CD4-positive, CD25-positive, alpha-beta regulatory T cell (primary cell): Measurements from ENCODE around the gene UCK1. TPM values are rescaled to one million over a fixed set of nuclear protein-coding genes. Genes with fewer than 3 reads are reported as not detected.
A peak's percentile ranks its signal among the peaks of the same experiment; 100 is the strongest.

Experiments
- ATAC-seq, 2 donors: fragments of 150-1000 bp; cut with Tn5 transposase; one replicate each; pipeline ENCODE4 v1.10.0; 2021; ENCODE audit warnings: low read depth in 2 of 2, moderate number of reproducible peaks in 2 of 2, moderate library complexity in 1 of 2
- DNase-seq, 3 donors: peaks; one replicate each; pipeline versions ENCODE4 v3.0.0 to v3.0.0-alpha.2; 2012 to 2022; ENCODE audit warnings: mixed read lengths in 1 of 3
- H3K27ac ChIP-seq: one replicate; pipeline ENCODE4 v1.7.0; 2013; ENCODE audit warnings: mild to moderate bottlenecking, low read length; ENCODE audit not compliant: insufficient read depth, poor library complexity, severe bottlenecking
- H3K27me3 ChIP-seq: one replicate; pipeline ENCODE4 v1.7.0; 2013; ENCODE audit warnings: low read length; ENCODE audit not compliant: control insufficient read depth, insufficient read depth
- H3K36me3 ChIP-seq: one replicate; pipeline ENCODE4 v1.7.0; 2013; ENCODE audit warnings: mild to moderate bottlenecking, low read length, moderate library complexity; ENCODE audit not compliant: control insufficient read depth, insufficient read depth
- H3K4me1 ChIP-seq: 2 replicates; pipeline ENCODE4 v1.7.0; 2013; ENCODE audit warnings: mild to moderate bottlenecking, low read length; ENCODE audit not compliant: insufficient read depth, control insufficient read depth, poor library complexity, severe bottlenecking
- H3K4me3 ChIP-seq: one replicate; pipeline ENCODE4 v1.7.0; 2013; ENCODE audit warnings: low read depth, mild to moderate bottlenecking, low read length, moderate library complexity
- H3K9me3 ChIP-seq, 2 experiments: 1 replicate in 1 of 2; 2 replicates in 1 of 2; pipeline ENCODE4 v1.7.0; 2013; ENCODE audit warnings: low read length in 2 of 2, mild to moderate bottlenecking in 1 of 2, moderate library complexity in 1 of 2; ENCODE audit not compliant: control insufficient read depth in 2 of 2
- H3K27ac Mint-ChIP-seq, 3 donors: one replicate each; pipeline ENCODE4 v1.8.0; 2020 to 2022; ENCODE audit warnings: mild to moderate bottlenecking in 3 of 3, mixed read lengths in 3 of 3, moderate library complexity in 2 of 3
- H3K27me3 Mint-ChIP-seq: one replicate; pipeline ENCODE4 v1.8.0; 2022; ENCODE audit warnings: mild to moderate bottlenecking, mixed read lengths
- H3K36me3 Mint-ChIP-seq: one replicate; pipeline ENCODE4 v1.8.0; 2020; ENCODE audit warnings: mixed read lengths
- H3K4me1 Mint-ChIP-seq, 4 donors: one replicate each; pipeline ENCODE4 v1.8.0; 2020 to 2022; ENCODE audit warnings: mixed read lengths in 4 of 4, mild to moderate bottlenecking in 1 of 4
- H3K4me3 Mint-ChIP-seq, 4 donors: one replicate each; pipeline ENCODE4 v1.8.0; 2020 to 2022; ENCODE audit warnings: mild to moderate bottlenecking in 4 of 4, mixed read lengths in 4 of 4, moderate library complexity in 3 of 4
- H3K9me3 Mint-ChIP-seq, 7 donors: one replicate each; pipeline ENCODE4 v1.8.0; 2020 to 2022; ENCODE audit warnings: mixed read lengths in 7 of 7, mild to moderate bottlenecking in 3 of 7, moderate library complexity in 2 of 7
- polyA plus RNA-seq, 4 donors: library from polyadenylated mRNA; unstranded; fragments of 300-500 nt; fragmentation: Illumina TruSeq; gene quantifications; one replicate each; pipeline ENCODE4 v1.2.3, GENCODE V29; 2021
- total RNA-seq: library from RNA; stranded (reverse); gene quantifications from one replicate; pipeline ENCODE4 v1.2.3, GENCODE V29; 2022

Gene UCK1
- 20.9 TPM for total RNA-seq
- 10 to 100 TPM; 24.9 to 28.8 (median 27.2) TPM for polyA plus RNA-seq

DNA sequence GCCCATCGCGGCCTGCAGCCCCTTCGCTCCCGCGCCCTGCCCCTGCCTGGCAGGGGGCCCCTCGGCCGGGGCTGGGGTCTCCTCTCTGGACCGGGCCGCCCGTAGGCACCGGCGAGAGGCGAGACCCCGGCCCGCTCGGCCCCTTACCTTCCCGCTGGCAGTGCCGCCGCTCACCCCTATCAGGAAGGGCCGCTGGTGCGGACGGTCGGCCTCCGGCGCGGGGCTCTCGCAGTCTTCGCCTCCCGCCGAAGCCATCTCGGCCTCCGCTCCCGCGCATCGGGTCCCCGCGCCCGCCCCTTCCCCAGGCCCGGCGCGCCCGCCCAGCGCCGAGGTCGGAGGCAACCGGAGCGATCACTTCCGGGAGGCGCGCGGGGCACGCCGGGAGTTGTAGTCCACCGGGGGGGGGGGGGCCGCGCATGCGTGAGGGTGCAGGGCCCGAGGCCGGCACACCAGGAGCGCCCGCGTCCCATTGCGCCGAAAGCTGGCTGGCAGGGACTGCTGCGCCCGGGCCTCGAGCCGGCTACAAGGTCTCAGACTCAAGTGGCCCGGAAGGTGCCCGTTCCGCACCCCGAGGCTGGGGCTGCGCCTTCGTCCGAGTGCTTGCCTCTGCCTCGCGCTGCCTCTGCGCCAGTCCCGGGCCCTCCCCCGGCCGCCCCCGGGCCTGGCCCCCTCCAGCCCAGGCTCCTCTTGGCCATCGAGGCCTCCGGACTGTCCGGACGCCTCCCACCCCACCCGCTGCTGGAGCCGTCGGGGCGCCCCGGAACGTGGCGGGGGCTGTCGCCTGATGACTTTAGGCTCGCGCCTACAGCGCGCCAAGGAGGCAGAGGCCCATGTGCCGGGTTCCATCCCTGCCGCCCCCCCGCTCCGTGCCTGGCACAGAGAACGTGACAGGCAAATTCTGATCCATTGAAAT, at the start of gene UCK1:
TSS of gene UCK1 (minus strand) at position 344 of the 913 bp plus-strand sequence. CDS start at position 255, 89 bp downstream.
- DNase-seq (peak; percentile 72 to 88 (median 75)), ATAC-seq (peak; percentile 92 to 93)
- Histone ChIP-seq H3K36me3 (peaks cover 27% of the 10 kb centered on the region), H3K9me3 (no peaks in the 10 kb centered on the region), H3K4me1 (peaks cover 17% of the 10 kb centered on the region), H3K4me3 (peak within 1 kb of the TSS; percentile 77), H3K27ac (peak within 1 kb of the TSS; percentile 67), H3K27me3 (no peaks in the 10 kb centered on the region)
- Mint-ChIP-seq H3K4me1 (peaks cover 4 to 38% (median 5%) of the 10 kb centered on the region in 4 donors), H3K27ac (peak within 1 kb of the TSS; percentile 65 to 79 (median 66)), H3K9me3 (no peaks in the 10 kb centered on the region), H3K36me3 (peaks cover 17% of the 10 kb centered on the region), H3K27me3 (no peaks in the 10 kb centered on the region), H3K4me3 (peak within 1 kb of the TSS; percentile 70 to 87 (median 77))

DNA sequence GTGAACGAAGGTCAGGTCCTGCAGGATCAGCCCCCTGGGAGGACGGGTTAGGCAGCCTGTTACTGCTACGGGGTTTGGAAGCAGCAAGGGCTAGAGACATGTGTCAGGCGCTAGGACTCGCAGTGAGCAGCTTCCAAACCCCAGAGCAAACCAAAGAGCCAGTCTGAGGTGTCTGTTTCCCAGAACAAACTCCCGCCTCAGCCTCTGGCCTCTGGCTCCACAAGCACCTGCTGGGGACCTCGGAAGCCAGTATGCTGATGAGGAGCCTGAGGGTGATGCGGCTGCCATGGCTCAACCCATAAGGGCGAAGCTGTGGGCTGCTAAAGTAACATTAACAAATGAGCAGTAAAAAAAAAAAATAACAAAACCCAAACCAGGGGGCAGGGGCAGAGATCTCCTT, 49.3 kb upstream of the UCK1 start:
- no peak for DNase-seq
- no peak overlapping the region for H3K4me3 ChIP-seq
- Mint-ChIP-seq H3K36me3 (peaks cover 24% of the 10 kb centered on the region), H3K4me3 (peak overlapping the region in 1 of 4 donors; percentile 68), H3K27me3 (no peaks in the 10 kb centered on the region), H3K9me3 (no peaks in the 10 kb centered on the region), H3K27ac (peak overlapping the region in 2 of 3 donors; percentile 59 to 92), H3K4me1 (peaks cover 3 to 47% (median 17%) of the 10 kb centered on the region in 4 donors)
- no peak for ATAC-seq
- H3K27ac ChIP-seq: no peak overlapping the region
- no peaks in the 10 kb centered on the region for H3K27me3 ChIP-seq
- H3K9me3 ChIP-seq: no peaks in the 10 kb centered on the region
- peaks cover 42% of the 10 kb centered on the region for H3K36me3 ChIP-seq
- H3K4me1 ChIP-seq: peaks cover 41% of the 10 kb centered on the region

DNA sequence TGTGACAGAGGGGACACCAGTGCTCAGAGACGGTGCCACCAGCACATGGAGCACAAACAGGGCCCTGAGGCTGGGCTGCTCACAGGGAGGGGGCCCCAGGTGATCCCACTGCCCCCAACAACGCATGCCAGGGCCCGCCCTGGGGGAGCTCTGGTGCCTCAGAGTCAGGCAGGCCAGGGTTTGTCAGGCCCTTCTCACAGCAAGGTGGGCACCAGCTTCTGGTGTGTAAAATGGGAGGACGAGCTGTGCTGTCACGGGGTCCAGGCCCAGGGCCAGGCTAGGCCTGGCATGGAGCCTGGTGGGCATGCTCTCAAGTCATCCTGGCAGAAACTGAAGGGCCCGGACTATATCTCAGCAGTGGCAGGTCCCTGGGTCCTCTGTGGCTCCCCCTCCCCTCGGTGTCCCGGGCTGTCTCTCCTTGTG, 48.7 kb upstream of the UCK1 start:
- ATAC-seq: no peak
- Mint-ChIP-seq H3K36me3 (peaks cover 22% of the 10 kb centered on the region), H3K27ac (peak overlapping the region; percentile 59 to 93 (median 92)), H3K4me3 (peak overlapping the region in 2 of 4 donors; percentile 61 to 73), H3K9me3 (no peaks in the 10 kb centered on the region), H3K27me3 (no peaks in the 10 kb centered on the region), H3K4me1 (peaks cover 0 to 42% (median 12%) of the 10 kb centered on the region in 4 donors)
- no peak overlapping the region for H3K4me3 ChIP-seq
- no peaks in the 10 kb centered on the region for H3K9me3 ChIP-seq
- H3K36me3 ChIP-seq: peaks cover 41% of the 10 kb centered on the region
- H3K27ac ChIP-seq: peak overlapping the region; percentile 67
- DNase-seq: no peak
- no peaks in the 10 kb centered on the region for H3K27me3 ChIP-seq
- H3K4me1 ChIP-seq: peaks cover 36% of the 10 kb centered on the region

DNA sequence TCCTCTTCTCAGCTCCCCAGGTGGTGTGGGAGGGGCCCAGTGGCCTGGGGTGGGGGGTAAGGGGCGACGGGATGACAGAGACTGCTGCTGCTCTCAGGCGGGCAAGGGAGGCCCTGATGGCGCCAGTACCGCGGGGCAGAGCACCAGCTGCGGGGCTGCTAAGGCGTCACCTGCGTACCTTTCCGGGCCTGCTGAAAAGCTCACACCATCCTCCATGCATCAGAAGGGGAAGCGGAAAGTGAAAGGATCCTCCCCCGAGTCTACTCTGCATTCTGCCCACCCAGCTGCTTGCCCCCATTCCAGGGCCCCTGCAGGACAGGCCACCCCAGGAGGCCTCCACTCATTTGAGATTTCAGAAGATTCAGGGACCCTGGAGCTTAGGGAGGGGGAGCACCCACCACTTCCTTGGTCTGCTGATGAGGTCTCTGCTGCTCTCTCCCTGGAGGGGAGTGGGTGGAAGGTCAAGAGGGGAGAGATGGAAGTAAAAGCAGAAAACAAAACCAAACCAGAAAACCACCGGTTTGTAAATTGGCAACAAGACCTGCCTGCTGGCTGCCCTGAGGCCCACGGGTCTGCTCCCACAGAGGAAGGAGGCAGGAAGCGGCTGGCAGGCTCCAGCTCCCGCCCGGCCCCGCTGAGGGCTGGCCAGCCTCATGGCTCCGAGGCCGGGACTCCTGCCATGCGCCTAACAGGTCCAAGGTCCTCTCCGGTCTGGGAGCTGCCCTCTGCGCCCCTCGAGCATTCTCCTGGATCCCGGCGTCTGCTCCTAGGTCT, 47.9 kb upstream of the UCK1 start:
- H3K4me3 ChIP-seq: no peak overlapping the region
- no peaks in the 10 kb centered on the region for H3K27me3 Mint-ChIP-seq

DNA sequence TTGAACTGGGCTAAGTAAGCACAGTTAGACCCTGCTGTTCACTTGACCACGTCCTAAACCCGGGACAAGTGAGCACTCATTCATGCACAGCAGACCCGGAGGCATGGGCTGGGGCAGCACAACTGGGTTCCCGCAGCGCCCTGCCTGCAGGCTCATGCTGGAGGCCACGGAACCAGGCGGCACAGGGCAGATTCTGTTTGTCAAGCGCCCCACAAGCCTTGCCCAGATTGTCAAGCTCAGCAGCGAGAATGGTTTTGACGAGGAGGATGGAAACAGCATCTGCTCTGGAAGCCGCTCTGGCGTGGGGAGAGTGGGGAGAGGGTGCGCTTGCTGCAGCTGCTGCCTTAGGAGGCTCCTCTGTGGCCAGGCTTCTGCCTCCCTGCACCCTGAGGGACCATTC, 47.0 kb upstream of the UCK1 start:
- H3K36me3 ChIP-seq: peaks cover 37% of the 10 kb centered on the region
- Mint-ChIP-seq H3K4me1 (peaks cover 0 to 28% (median 8%) of the 10 kb centered on the region in 4 donors), H3K27ac (peak overlapping the region; percentile 85 to 94 (median 93)), H3K36me3 (peaks cover 22% of the 10 kb centered on the region), H3K9me3 (no peaks in the 10 kb centered on the region), H3K4me3 (peak overlapping the region; percentile 16 to 69 (median 36)), H3K27me3 (no peaks in the 10 kb centered on the region)
- no peak for ATAC-seq
- peaks cover 18% of the 10 kb centered on the region for H3K4me1 ChIP-seq
- H3K4me3 ChIP-seq: no peak overlapping the region
- H3K9me3 ChIP-seq: no peaks in the 10 kb centered on the region
- H3K27ac ChIP-seq: peak overlapping the region; percentile 67
- no peaks in the 10 kb centered on the region for H3K27me3 ChIP-seq
- no peak for DNase-seq

More for the DNA sequence above, 47.9 kb upstream of the UCK1 start:
- H3K27ac Mint-ChIP-seq: peak overlapping the region; percentile 93 to 97 (median 94)
- no peaks in the 10 kb centered on the region for H3K9me3 Mint-ChIP-seq
- peak overlapping the region; percentile 53 to 80 (median 69) for H3K4me3 Mint-ChIP-seq
- H3K36me3 Mint-ChIP-seq: peaks cover 22% of the 10 kb centered on the region
- Histone ChIP-seq H3K9me3 (no peaks in the 10 kb centered on the region), H3K27ac (peak overlapping the region; percentile 67), H3K27me3 (no peaks in the 10 kb centered on the region), H3K36me3 (peaks cover 40% of the 10 kb centered on the region), H3K4me1 (peaks cover 27% of the 10 kb centered on the region)
- ATAC-seq (peak; percentile 84 to 88), DNase-seq (peak in 2 of 3 donors; percentile 63 to 79)
- peaks cover 0 to 36% (median 9%) of the 10 kb centered on the region in 4 donors for H3K4me1 Mint-ChIP-seq

DNA sequence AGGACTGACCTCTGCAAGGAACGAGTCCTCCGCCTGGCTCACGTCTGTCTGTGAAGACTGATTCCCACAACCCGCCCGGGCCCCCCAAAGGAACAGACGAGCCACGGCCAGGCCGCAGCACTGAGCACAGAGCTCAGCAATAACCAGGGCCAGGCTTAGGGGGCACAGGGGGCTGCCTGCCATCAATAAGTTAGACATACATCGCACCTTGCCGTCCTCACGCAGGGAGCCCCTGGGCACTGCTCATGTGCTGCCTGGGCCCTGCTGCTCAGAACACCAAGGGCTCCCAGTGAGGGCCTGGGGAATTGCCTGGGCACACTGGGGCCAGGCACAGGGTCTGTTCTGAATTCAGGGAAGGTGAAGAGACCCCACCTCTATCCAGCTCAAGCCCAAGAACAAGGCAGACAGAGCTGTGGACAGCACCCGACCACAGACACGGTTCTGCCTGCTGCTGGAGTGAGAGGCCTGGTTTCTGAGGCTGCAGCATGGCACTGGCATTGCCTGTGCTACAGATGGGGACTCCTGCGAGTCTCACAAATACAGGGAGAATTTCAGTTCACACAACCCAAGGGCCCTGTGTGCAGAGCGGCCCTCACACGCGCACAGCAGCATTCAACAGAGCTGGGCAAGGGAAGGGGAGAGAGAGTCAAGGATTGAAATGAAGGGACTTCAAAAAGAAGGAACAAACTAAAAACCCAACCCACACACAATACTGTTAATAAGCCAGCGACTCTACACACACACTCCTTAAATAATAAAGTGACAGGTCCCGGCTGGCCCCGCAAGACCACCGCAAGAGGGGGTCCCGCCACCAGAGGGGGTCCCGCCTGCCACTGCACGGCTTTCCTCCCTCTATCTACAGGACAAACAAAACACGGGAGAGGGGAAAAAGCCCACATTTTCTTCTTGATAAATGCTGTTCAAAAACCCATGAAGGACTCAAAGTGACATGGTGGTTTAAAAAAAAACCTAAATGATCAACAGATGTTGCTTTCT, 46.2 kb upstream of the UCK1 start:
- Histone ChIP-seq H3K27ac (peak overlapping the region; percentile 67), H3K9me3 (no peaks in the 10 kb centered on the region), H3K4me3 (no peak overlapping the region), H3K27me3 (no peaks in the 10 kb centered on the region), H3K36me3 (peaks cover 31% of the 10 kb centered on the region), H3K4me1 (peaks cover 18% of the 10 kb centered on the region)
- H3K4me3 Mint-ChIP-seq: peak overlapping the region in 2 of 4 donors; percentile 44 to 69
- ATAC-seq (no peak), DNase-seq (no peak)
- H3K36me3 Mint-ChIP-seq: peaks cover 27% of the 10 kb centered on the region
- peak overlapping the region; percentile 90 to 94 (median 93) for H3K27ac Mint-ChIP-seq
- no peaks in the 10 kb centered on the region for H3K27me3 Mint-ChIP-seq
- H3K4me1 Mint-ChIP-seq: peaks cover 0 to 27% (median 8%) of the 10 kb centered on the region in 4 donors
- no peaks in the 10 kb centered on the region for H3K9me3 Mint-ChIP-seq
